ENCODE results near the gene PP2D1.
"Not testable (repeated sequence)": the region's sequence is repeated elsewhere in the genome, so short reads cannot be mapped to it uniquely, and the experiment has no call there.

The PP2D1 gene

DNA sequence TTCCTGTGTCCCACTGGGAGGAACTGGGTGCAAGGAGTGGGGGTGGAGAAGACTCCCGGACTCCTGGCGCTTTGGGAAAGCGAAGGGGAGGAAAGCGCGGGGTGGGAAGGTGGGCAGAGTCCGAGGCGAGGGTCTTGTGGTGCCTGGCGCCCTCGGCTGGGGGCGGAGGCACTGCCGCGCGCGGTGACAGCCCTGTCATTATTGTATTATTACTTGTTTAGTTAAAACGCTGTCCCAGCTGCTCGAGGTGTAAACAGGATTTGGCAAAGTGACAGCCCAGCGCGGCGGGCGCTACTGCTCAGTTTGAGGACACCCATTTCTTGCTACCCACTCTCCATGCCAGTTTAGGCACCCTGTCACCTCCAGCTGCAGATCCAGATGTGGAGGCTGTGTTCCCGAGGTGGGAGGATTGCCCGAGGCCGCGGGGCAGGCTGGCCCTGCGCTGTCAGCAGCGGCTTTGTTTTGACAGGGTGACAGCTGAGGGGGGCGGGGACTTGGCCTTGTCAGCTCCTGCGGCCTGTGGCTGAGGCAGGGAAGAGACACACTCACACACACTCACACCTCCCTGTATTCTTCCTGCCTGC lies 29.2 kb upstream of the PP2D1 start:
- Histone ChIP-seq H3K4me3 (peak overlapping the region; percentile 61 to 93 (median 74)), H3K27ac (peak overlapping the region in 20 of 21 experiments; percentile 81 to 98 (median 90))

GRCh38 chr3:20040548-20041196 lies 28.6 kb upstream of the PP2D1 start:
- Histone ChIP-seq H3K4me3 (peak overlapping the region; percentile 61 to 93 (median 74)), H3K27ac (peak overlapping the region in 20 of 21 experiments; percentile 81 to 98 (median 90))

GRCh38 chr3:20039765-20040547 lies 27.9 kb upstream of the PP2D1 start, which contains the start of gene KAT2B:
TSS of gene KAT2B (plus strand) at chr3:20040446. CDS start at chr3:20040478, 32 bp downstream.
- H3K4me3 ChIP-seq: peak within 1 kb of the TSS; percentile 61 to 93 (median 74)
- H3K27ac ChIP-seq: peak within 1 kb of the TSS; percentile 71 to 98 (median 92)

GRCh38 chr3:20039466-20039764 lies 27.4 kb upstream of the PP2D1 start:
- peak overlapping the region in 20 of 21 experiments; percentile 78 to 98 (median 93) for H3K27ac ChIP-seq
- peak overlapping the region; percentile 61 to 93 (median 74) for H3K4me3 ChIP-seq

DNA sequence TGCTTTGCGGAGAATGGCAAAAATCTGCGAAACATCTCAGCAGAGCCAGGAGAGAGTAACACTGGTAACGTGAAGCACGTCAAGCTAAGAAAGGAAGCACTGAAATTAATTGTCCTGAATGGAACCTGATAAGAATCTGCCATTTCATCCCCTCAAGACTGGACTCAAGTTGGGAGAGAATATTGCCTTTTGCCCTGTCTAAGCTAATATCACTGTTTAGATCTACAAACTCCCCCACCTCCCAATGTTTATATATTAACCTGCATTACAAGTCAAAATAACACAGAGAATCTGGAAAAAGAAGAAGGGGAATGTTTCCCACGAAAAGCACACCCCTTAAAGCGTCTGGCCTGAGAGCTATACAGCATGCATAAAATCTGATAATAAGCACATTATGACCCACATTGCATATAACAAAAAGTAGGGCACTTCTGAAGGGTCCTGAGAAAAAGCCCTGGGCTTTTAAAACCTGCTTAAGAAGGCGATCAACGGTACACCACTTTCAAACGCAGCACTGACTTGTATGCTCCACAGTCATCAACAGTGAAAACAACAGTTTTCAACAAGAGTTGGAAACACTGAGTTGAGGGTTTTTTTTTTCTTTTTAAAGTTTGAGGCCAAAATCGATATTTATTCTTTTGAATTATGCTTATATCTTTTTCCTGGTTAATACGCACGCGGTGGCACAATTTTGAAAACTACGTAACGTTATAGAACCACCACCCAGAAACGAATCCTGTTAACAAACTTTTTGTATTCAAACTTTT lies 26.8 kb upstream of the PP2D1 start:
- Histone ChIP-seq H3K4me3 (peak overlapping the region; percentile 61 to 93 (median 74)), H3K27ac (peak overlapping the region in 20 of 21 experiments; percentile 78 to 98 (median 93))

- H3K27ac ChIP-seq: no peak overlapping the region
Measured at GRCh38 chr3:20037255-20037996, 25.4 kb upstream of the PP2D1 start.

GRCh38 chr3:20035019-20035418 lies 23.0 kb upstream of the PP2D1 start:
- no peak overlapping the region for H3K4me3 ChIP-seq
- no peak overlapping the region for H3K27ac ChIP-seq

More at GRCh38 chr3:20037255-20037996, 25.4 kb upstream of the PP2D1 start:
- no peak overlapping the region for H3K4me3 ChIP-seq

DNA sequence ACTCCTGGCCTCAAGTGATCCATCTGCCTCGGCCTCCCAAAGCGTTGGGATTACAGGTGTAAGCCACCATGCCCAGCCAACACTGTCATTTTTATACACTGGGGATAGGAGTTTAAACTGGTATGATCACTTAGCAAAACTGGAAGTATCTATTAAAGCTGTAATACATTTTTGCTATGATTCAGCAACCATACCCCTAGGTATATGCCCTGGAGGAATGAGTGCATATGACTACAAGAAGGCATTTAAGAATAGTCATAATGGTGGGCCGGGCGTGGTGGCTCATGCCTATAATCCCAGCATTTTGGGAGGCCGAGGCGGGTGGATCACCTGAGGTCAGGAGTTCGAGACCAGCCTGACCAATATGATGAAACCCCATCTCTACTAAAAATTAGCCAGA lies 19.9 kb upstream of the PP2D1 start:
- not testable (repeated sequence) for H3K27ac ChIP-seq, H3K4me3 ChIP-seq

GRCh38 chr3:20028905-20029331 lies 16.9 kb upstream of the PP2D1 start:
- Histone ChIP-seq H3K4me3 (no peak overlapping the region), H3K27ac (no peak overlapping the region)

GRCh38 chr3:20027136-20027535 lies 15.1 kb upstream of the PP2D1 start:
- Histone ChIP-seq H3K4me3 (no peak overlapping the region), H3K27ac (no peak overlapping the region)

GRCh38 chr3:20023623-20024405 lies 11.8 kb upstream of the PP2D1 start:
- H3K4me3 ChIP-seq: no peak overlapping the region
- peak overlapping the region in 7 of 21 experiments; percentile 23 to 67 (median 35) for H3K27ac ChIP-seq

GRCh38 chr3:20022954-20023622 lies 11.0 kb upstream of the PP2D1 start:
- Histone ChIP-seq H3K27ac (peak overlapping the region in 6 of 21 experiments; percentile 6 to 67 (median 28)), H3K4me3 (no peak overlapping the region)

DNA sequence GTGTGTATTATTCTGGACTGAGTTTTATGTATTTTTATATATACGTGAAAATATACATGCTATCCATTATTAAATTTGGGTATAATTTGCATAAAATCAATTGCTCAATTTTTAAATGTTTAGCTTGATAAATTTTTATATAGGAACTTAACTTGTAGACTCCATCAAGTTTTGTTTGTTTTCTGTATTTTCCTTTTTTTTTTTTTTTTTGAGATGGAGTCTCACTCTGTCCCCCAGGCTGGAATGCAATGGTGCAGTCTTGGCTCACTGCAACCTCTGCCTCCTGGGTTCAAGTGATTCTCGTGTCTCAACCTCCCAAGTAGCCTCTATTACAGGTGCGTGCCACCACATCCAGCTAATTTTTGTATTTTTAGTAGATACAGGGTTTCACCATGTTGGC lies 4.0 kb upstream of the PP2D1 start:
- not testable (repeated sequence) for H3K4me3 ChIP-seq, H3K27ac ChIP-seq

DNA sequence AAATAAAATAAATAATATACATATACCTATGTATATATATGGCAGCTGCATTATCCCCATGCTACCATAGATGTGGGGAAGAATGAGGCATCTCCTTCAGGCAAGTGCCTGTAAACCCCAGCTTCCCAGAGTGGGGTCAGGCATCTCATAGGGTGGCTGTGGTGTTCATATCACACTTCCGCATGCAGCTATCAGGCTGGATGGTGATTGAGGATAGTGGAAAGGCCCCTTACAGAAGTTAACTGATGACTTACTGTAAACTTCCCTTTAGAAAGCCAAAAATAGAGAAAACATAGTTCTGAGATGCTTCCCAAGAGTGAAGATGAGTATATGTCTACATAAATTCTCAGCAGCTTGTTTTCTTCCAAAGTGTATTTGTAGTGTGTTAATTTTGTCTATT lies 3.5 kb upstream of the PP2D1 start:
- Histone ChIP-seq H3K4me3 (no peak overlapping the region), H3K27ac (no peak overlapping the region)

DNA sequence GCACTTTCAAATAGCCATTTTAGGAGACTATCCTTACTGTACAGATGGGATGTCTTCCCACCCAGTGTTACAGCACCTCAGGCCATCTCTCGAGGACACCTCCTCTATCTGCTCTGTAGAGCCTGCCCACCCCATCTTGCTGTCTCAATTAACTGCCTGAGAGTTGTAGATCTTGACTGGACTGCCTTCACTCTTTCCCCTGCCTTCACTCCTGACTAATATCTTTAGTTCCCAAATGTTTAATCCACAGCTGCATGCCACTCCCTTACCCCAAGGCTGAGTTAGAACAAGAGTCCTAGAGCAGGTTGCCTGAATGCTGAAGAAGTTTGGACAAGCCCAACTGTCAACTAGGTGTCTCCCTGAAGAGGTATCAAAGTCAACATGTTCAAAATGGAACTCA lies 1.3 kb upstream of the PP2D1 start:
- H3K27ac ChIP-seq: no peak overlapping the region
- no peak overlapping the region for H3K4me3 ChIP-seq

GRCh38 chr3:20008646-20009045 lies 3.4 kb downstream of the PP2D1 start:
- no peak overlapping the region for H3K27ac ChIP-seq
- no peak overlapping the region for H3K4me3 ChIP-seq

GRCh38 chr3:20007960-20008359 lies 4.1 kb downstream of the PP2D1 start:
- Histone ChIP-seq H3K27ac (no peak overlapping the region), H3K4me3 (no peak overlapping the region)

DNA sequence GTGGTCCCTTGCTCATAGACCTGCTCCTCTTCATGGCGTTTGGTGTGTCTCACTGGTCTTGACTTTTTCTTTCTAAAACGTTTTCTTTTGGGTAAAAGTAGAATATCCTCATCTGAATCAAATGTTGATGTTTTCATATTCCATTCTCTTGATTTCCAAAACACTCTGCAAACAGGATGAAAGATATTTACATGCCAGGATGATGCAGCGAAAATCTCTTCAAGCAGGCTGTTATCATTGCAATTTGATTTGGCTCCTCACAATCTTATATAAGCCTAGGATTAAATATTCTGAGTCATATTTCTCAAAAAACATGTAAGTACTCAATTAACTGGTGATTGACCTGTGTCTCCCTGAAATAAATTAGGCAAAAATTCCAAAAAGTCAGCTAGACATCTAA lies 10.1 kb downstream of the PP2D1 start:
- Histone ChIP-seq H3K27ac (no peak overlapping the region), H3K4me3 (no peak overlapping the region)

Data from skin epidermis (tissue), 12 donors.